SHP77 treated with DMSO at 0.1 percent for 48 hours (cell line): Measurements from ENCODE around the gene GLI2.

Experiments used
- DNase-seq: peaks from one replicate; lab custom pipeline; 2025; lab: John Stamatoyannopoulos, UW

GLI2 gene

GRCh38 chr2:120758181-120759144 lies 22.8 kb downstream of the GLI2 start:
- no peak for DNase-seq

- DNase-seq, result no peak
Observed at GRCh38 chr2:120759543-120760331, 24.1 kb downstream of the GLI2 start.

- DNase-seq, result no peak
Observed at GRCh38 chr2:120760446-120761135, 24.9 kb downstream of the GLI2 start.

- DNase-seq, result no peak
Observed at GRCh38 chr2:120761164-120761861, 25.6 kb downstream of the GLI2 start.

GRCh38 chr2:120761911-120762310 lies 26.2 kb downstream of the GLI2 start:
- DNase-seq, result no peak

GRCh38 chr2:120762341-120763061 lies 26.8 kb downstream of the GLI2 start:
- no peak for DNase-seq

GRCh38 chr2:120763508-120763907 lies 27.8 kb downstream of the GLI2 start:
- no peak for DNase-seq

- DNase-seq, result no peak
Observed at GRCh38 chr2:120763931-120764330, 28.3 kb downstream of the GLI2 start.

GRCh38 chr2:120764492-120764891 lies 28.8 kb downstream of the GLI2 start:
- no peak for DNase-seq

GRCh38 chr2:120764991-120765677 lies 29.5 kb downstream of the GLI2 start:
- no peak for DNase-seq

- no peak for DNase-seq
Observed at GRCh38 chr2:120765678-120766469, 30.2 kb downstream of the GLI2 start.

GRCh38 chr2:120766470-120767351 lies 31.0 kb downstream of the GLI2 start:
- no peak for DNase-seq

GRCh38 chr2:120767486-120768005 lies 31.9 kb downstream of the GLI2 start:
- DNase-seq, result no peak

- no peak for DNase-seq
Observed at GRCh38 chr2:120768112-120769048, 32.7 kb downstream of the GLI2 start.

- no peak for DNase-seq
Observed at GRCh38 chr2:120769076-120769786, 33.6 kb downstream of the GLI2 start.

- DNase-seq, result no peak
Observed at GRCh38 chr2:120769787-120770120, 34.1 kb downstream of the GLI2 start.

GRCh38 chr2:120770176-120770575 lies 34.5 kb downstream of the GLI2 start:
- DNase-seq, result no peak
